ENCODE data around the gene HOXD13.

HOXD13 gene

DNA sequence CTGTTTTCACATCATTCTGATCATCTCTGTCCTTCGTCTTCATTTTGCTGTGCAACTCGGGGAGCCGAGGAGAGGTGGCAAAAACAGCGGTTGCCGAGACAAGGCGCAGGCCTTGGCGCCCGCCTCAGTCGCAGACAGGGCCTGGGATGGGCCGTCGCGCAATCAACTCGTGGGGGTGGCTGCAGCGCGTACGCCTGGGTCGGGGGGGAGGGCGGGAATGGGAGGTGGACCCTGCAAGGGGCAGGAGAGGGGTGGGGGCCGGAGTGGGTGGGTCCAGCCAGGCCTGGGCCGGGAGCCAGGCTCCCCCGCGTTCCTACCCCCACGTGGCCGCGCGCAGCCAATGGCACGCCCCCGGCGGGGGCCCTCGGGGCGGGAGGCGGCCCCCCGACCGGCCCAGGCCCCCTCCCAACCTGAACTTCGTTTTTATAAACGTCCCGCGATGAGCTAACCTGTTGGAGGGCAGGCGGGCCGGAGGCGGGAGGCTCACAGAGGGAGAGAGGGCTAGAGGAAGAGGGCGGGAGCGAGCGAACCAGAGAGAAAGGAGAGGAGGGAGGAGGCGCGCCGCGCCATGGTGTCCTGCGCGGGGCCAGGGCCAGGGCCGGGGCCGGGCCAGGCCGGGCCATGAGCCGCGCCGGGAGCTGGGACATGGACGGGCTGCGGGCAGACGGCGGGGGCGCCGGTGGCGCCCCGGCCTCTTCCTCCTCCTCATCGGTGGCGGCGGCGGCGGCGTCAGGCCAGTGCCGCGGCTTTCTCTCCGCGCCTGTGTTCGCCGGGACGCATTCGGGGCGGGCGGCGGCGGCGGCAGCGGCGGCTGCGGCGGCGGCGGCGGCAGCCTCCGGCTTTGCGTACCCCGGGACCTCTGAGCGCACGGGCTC lies at the start of gene HOXD13:
TSS of gene HOXD13 (plus strand) at position 452 of the 875 bp plus-strand sequence. CDS start at position 622, 170 bp downstream.
- no peaks in the 10 kb centered on the region for H3K9me2 ChIP-seq (replicated peaks; ENCODE audit: insufficient read depth, low read length)
- H3K9me3 ChIP-seq (ENCODE audit: insufficient read depth, low read length): no peaks in the 10 kb centered on the region
- TF ChIP-seq, protein P1, sequence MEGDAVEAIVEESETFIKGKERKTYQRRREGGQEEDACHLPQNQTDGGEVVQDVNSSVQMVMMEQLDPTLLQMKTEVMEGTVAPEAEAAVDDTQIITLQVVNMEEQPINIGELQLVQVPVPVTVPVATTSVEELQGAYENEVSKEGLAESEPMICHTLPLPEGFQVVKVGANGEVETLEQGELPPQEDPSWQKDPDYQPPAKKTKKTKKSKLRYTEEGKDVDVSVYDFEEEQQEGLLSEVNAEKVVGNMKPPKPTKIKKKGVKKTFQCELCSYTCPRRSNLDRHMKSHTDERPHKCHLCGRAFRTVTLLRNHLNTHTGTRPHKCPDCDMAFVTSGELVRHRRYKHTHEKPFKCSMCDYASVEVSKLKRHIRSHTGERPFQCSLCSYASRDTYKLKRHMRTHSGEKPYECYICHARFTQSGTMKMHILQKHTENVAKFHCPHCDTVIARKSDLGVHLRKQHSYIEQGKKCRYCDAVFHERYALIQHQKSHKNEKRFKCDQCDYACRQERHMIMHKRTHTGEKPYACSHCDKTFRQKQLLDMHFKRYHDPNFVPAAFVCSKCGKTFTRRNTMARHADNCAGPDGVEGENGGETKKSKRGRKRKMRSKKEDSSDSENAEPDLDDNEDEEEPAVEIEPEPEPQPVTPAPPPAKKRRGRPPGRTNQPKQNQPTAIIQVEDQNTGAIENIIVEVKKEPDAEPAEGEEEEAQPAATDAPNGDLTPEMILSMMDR (IDR thresholded peaks at IDR 0.05; ENCODE audit: insufficient read depth, low read length, poor library complexity, severe bottlenecking): no peak
- TF ChIP-seq EZH2phosphoT487 (conservative IDR thresholded peaks at IDR 0.05; ENCODE audit: low read length): no peak
- no peaks in the 10 kb centered on the region for H3F3A ChIP-seq (ENCODE audit: insufficient read depth)
- no peaks in the 10 kb centered on the region for H3K79me2 ChIP-seq (ENCODE audit: insufficient read depth, low read length)
- H3K27ac ChIP-seq (ENCODE audit: low read depth, low read length): no peak within 1 kb of the TSS
- no peak within 1 kb of the TSS for H3K4me2 ChIP-seq (ENCODE audit: low read depth, low read length, poor library complexity, severe bottlenecking)
- H3K27me3 ChIP-seq (ENCODE audit: low read length): no peaks in the 10 kb centered on the region
- H4K20me1 ChIP-seq (ENCODE audit: low read depth, low read length): no peaks in the 10 kb centered on the region
- no peak within 1 kb of the TSS for H3K4me3 ChIP-seq (ENCODE audit: insufficient read depth, low read length, poor library complexity, severe bottlenecking)
- no peaks in the 10 kb centered on the region for H3K36me3 ChIP-seq (ENCODE audit: low read length)
- H2AFZ ChIP-seq (ENCODE audit: low read depth, low read length, severe bottlenecking): no peak within 1 kb of the TSS
- no peak within 1 kb of the TSS for H3K9ac ChIP-seq (ENCODE audit: low read length)

DNA sequence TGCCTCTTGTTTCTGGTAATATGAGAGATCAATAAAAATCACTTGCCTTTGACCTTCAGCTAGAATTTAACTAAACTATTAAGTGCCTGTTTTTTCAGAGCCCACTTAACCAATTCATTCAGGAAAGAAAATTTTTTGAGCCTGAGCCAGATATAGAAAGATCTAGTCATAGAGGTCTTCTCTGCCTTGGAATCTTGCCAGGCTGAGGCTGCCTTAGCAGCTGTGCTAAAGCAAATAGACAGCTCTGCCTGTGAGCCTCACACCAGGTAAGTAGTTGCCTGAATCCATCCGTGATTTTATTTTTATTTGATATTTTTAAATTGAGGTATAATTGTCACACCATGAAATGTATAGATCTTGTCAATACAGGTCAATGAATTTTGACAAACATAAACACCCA lies 36.1 kb upstream of the HOXD13 start:
- Histone ChIP-seq H3K79me2 (ENCODE audit: insufficient read depth, low read length) (no peaks in the 10 kb centered on the region), H4K20me1 (ENCODE audit: low read depth, low read length) (no peaks in the 10 kb centered on the region), H3K27ac (ENCODE audit: low read depth, low read length) (no peak overlapping the region), H3K36me3 (ENCODE audit: low read length) (no peaks in the 10 kb centered on the region), H3K9me3 (ENCODE audit: insufficient read depth, low read length) (no peaks in the 10 kb centered on the region), H2AFZ (ENCODE audit: low read depth, low read length, severe bottlenecking) (no peak overlapping the region), H3K4me3 (ENCODE audit: insufficient read depth, low read length, poor library complexity, severe bottlenecking) (no peak overlapping the region), H3K27me3 (ENCODE audit: low read length) (no peaks in the 10 kb centered on the region), H3K9ac (ENCODE audit: low read length) (no peak overlapping the region), H3K4me2 (ENCODE audit: low read depth, low read length, poor library complexity, severe bottlenecking) (no peak overlapping the region), H3K9me2 (replicated peaks; ENCODE audit: insufficient read depth, low read length) (no peaks in the 10 kb centered on the region), H3F3A (ENCODE audit: insufficient read depth) (no peaks in the 10 kb centered on the region)
- TF ChIP-seq EZH2phosphoT487 (conservative IDR thresholded peaks at IDR 0.05; ENCODE audit: low read length): no peak

DNA sequence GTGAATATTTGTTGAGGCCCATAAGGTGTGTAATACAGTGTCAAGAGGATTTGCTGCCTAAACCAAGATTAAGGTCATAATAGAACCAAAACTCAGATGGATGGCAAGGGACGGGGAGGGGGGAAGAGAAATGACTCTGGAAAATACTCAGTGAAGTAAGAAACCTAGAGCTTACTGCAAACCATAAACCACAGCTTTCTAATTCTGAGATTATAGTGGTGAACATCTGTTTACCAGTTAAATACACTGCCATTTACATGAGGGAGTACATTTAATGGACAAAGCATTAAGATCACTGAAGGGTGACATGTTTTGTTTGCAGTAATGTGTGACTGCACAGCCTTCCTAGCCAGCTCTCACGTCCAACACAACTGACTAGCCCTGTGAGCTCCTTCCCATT lies 28.6 kb upstream of the HOXD13 start:
- no peaks in the 10 kb centered on the region for H3K9me3 ChIP-seq (ENCODE audit: insufficient read depth, low read length)
- no peak overlapping the region for H3K4me3 ChIP-seq (ENCODE audit: insufficient read depth, low read length, poor library complexity, severe bottlenecking)
- TF ChIP-seq, protein P1 (IDR thresholded peaks at IDR 0.05; ENCODE audit: insufficient read depth, low read length, poor library complexity, severe bottlenecking): no peak
- no peak for TF ChIP-seq EZH2phosphoT487 (conservative IDR thresholded peaks at IDR 0.05; ENCODE audit: low read length)
- no peaks in the 10 kb centered on the region for H3K79me2 ChIP-seq (ENCODE audit: insufficient read depth, low read length)
- H3K27ac ChIP-seq (ENCODE audit: low read depth, low read length): no peak overlapping the region
- no peak overlapping the region for H2AFZ ChIP-seq (ENCODE audit: low read depth, low read length, severe bottlenecking)
- no peaks in the 10 kb centered on the region for H3K9me2 ChIP-seq (replicated peaks; ENCODE audit: insufficient read depth, low read length)
- H3K4me2 ChIP-seq (ENCODE audit: low read depth, low read length, poor library complexity, severe bottlenecking): no peak overlapping the region
- no peaks in the 10 kb centered on the region for H3K36me3 ChIP-seq (ENCODE audit: low read length)
- H4K20me1 ChIP-seq (ENCODE audit: low read depth, low read length): no peaks in the 10 kb centered on the region
- H3K9ac ChIP-seq (ENCODE audit: low read length): no peak overlapping the region
- no peaks in the 10 kb centered on the region for H3F3A ChIP-seq (ENCODE audit: insufficient read depth)
- H3K27me3 ChIP-seq (ENCODE audit: low read length): no peaks in the 10 kb centered on the region
